HEK293T (cell line): ENCODE results near the gene PCAT7.

Experiments
- ELF4 ChIP-seq: fragments of 450-650 bp; IDR thresholded peaks from 2 replicates; pipeline ENCODE4 v1.6.1; 2017; ENCODE audit warnings: antibody characterized with exemption
- FOXA1 ChIP-seq: fragments of 450-650 bp; IDR thresholded peaks from 2 replicates; pipeline ENCODE4 v1.6.1; 2016; ENCODE audit warnings: mild to moderate bottlenecking

GRCh38 chr9:94553029-94553938, 1.6 kb upstream of the PCAT7 start:
- TF ChIP-seq ELF4: no peak
- TF ChIP-seq FOXA1: no peak
